ENCODE results near the gene ARHGEF26.

The ARHGEF26 gene

GRCh38 chr3:154195620-154196356 lies 74.6 kb downstream of the ARHGEF26 start:
- TF ChIP-seq, protein P1, sequence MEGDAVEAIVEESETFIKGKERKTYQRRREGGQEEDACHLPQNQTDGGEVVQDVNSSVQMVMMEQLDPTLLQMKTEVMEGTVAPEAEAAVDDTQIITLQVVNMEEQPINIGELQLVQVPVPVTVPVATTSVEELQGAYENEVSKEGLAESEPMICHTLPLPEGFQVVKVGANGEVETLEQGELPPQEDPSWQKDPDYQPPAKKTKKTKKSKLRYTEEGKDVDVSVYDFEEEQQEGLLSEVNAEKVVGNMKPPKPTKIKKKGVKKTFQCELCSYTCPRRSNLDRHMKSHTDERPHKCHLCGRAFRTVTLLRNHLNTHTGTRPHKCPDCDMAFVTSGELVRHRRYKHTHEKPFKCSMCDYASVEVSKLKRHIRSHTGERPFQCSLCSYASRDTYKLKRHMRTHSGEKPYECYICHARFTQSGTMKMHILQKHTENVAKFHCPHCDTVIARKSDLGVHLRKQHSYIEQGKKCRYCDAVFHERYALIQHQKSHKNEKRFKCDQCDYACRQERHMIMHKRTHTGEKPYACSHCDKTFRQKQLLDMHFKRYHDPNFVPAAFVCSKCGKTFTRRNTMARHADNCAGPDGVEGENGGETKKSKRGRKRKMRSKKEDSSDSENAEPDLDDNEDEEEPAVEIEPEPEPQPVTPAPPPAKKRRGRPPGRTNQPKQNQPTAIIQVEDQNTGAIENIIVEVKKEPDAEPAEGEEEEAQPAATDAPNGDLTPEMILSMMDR (IDR thresholded peaks at IDR 0.05; ENCODE audit: control insufficient read depth, insufficient read depth, low read depth, low read length, missing control alignments) = no peak
- no peak overlapping the region for H3K4me3 ChIP-seq (ENCODE audit: control insufficient read depth, low read depth, low read length)
- DNase-seq (ENCODE audit: low read depth) = no peak

DNA sequence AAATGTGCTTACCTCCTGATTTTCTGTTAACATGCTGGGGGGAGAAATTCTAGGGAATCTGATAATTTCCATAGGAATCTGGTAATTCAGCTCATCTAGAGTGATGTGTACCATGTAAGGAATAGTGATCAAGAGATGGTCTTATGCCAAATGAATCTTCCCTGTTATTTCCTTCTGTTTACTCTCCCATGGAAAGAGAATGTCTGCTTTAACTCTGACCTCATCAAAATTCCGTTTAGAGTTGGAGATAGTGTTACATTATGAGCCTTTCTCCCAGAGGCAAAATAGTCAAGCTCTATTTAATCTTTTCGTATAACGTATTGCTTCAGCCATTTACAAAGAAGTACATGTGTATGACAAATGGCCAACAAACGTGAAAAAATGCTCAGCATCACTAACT lies 76.6 kb downstream of the ARHGEF26 start:
- DNase-seq (ENCODE audit: low read depth) = no peak
- no peak overlapping the region for H3K4me3 ChIP-seq (ENCODE audit: control insufficient read depth, low read depth, low read length)
- TF ChIP-seq, protein P1 (IDR thresholded peaks at IDR 0.05; ENCODE audit: control insufficient read depth, insufficient read depth, low read depth, low read length, missing control alignments) = no peak

DNA sequence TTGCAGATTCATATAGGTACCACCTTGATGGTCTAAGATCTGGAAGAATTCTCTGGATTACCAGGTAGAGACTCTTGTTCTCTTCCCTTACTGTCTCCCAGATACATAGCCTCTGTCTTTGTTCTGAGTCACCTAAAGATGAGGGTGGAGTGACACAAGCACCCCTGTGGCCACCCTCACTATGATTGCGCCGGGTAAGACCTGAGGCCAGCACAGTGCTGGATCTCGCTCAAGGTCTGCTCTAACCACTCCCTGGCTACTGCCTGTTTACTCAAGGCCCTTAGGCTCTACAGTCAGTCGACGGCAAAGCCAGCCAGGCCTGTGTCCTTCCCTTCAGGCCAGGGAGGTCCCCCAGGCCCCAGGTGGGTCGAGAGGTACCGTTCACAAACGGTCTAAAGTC lies 88.3 kb downstream of the ARHGEF26 start:
- no peak for DNase-seq (ENCODE audit: low read depth)
- TF ChIP-seq, protein P1 (IDR thresholded peaks at IDR 0.05; ENCODE audit: control insufficient read depth, insufficient read depth, low read depth, low read length, missing control alignments) = no peak
- no peak overlapping the region for H3K4me3 ChIP-seq (ENCODE audit: control insufficient read depth, low read depth, low read length)

GRCh38 chr3:154210986-154211385 lies 89.8 kb downstream of the ARHGEF26 start:
- DNase-seq (ENCODE audit: low read depth) = no peak
- TF ChIP-seq, protein P1 (IDR thresholded peaks at IDR 0.05; ENCODE audit: control insufficient read depth, insufficient read depth, low read depth, low read length, missing control alignments) = no peak
- H3K4me3 ChIP-seq (ENCODE audit: control insufficient read depth, low read depth, low read length) = no peak overlapping the region

GRCh38 chr3:154214306-154214705 lies 93.1 kb downstream of the ARHGEF26 start:
- no peak overlapping the region for H3K4me3 ChIP-seq (ENCODE audit: control insufficient read depth, low read depth, low read length)
- TF ChIP-seq, protein P1 (IDR thresholded peaks at IDR 0.05; ENCODE audit: control insufficient read depth, insufficient read depth, low read depth, low read length, missing control alignments) = no peak

GRCh38 chr3:154217671-154218070 lies 96.5 kb downstream of the ARHGEF26 start:
- no peak for DNase-seq (ENCODE audit: low read depth)

More at GRCh38 chr3:154214306-154214705, 93.1 kb downstream of the ARHGEF26 start:
- DNase-seq (ENCODE audit: low read depth) = no peak

More at GRCh38 chr3:154217671-154218070, 96.5 kb downstream of the ARHGEF26 start:
- H3K4me3 ChIP-seq (ENCODE audit: control insufficient read depth, low read depth, low read length) = no peak overlapping the region
- TF ChIP-seq, protein P1 (IDR thresholded peaks at IDR 0.05; ENCODE audit: control insufficient read depth, insufficient read depth, low read depth, low read length, missing control alignments) = no peak

Data from AG09309 (cell line).